ENCODE data around the gene NT5DC1.

The NT5DC1 gene

GRCh38 chr6:116073765-116074440, 26.8 kb upstream of the NT5DC1 start:
- TF ChIP-seq CTCF (IDR thresholded peaks at IDR 0.05; ENCODE audit: extremely low read depth, insufficient read depth, missing control alignments): no peak

GRCh38 chr6:116074732-116075390, 25.8 kb upstream of the NT5DC1 start:
- no peak for DNase-seq (ENCODE audit: low spot score)
- TF ChIP-seq CTCF (IDR thresholded peaks at IDR 0.05; ENCODE audit: extremely low read depth, insufficient read depth, missing control alignments): no peak
- in situ Hi-C loops (cut with MboI; ENCODE audit: low pct_unique_long_range_greater_than_20kb, low sequenced_read_pairs, unreplicated experiment): no loop called here

More at GRCh38 chr6:116073765-116074440, 26.8 kb upstream of the NT5DC1 start:
- DNase-seq (ENCODE audit: low spot score): no peak
- in situ Hi-C loops (cut with MboI; ENCODE audit: low pct_unique_long_range_greater_than_20kb, low sequenced_read_pairs, unreplicated experiment): no loop called here

GRCh38 chr6:116078522-116078921, 22.1 kb upstream of the NT5DC1 start:
- TF ChIP-seq CTCF (IDR thresholded peaks at IDR 0.05; ENCODE audit: extremely low read depth, insufficient read depth, missing control alignments): no peak
- in situ Hi-C loops (cut with MboI; ENCODE audit: low pct_unique_long_range_greater_than_20kb, low sequenced_read_pairs, unreplicated experiment): no loop called here
- no peak for DNase-seq (ENCODE audit: low spot score)

- no peak for TF ChIP-seq CTCF (IDR thresholded peaks at IDR 0.05; ENCODE audit: extremely low read depth, insufficient read depth, missing control alignments)
- no peak for DNase-seq (ENCODE audit: low spot score)
- in situ Hi-C loops (cut with MboI; ENCODE audit: low pct_unique_long_range_greater_than_20kb, low sequenced_read_pairs, unreplicated experiment): no loop called here
Measured at GRCh38 chr6:116078945-116079344, 21.7 kb upstream of the NT5DC1 start.

- TF ChIP-seq CTCF (IDR thresholded peaks at IDR 0.05; ENCODE audit: extremely low read depth, insufficient read depth, missing control alignments): no peak
- no peak for DNase-seq (ENCODE audit: low spot score)
- in situ Hi-C loops (cut with MboI; ENCODE audit: low pct_unique_long_range_greater_than_20kb, low sequenced_read_pairs, unreplicated experiment): no loop called here
Measured at GRCh38 chr6:116083052-116083451, 17.6 kb upstream of the NT5DC1 start.

- TF ChIP-seq CTCF (IDR thresholded peaks at IDR 0.05; ENCODE audit: extremely low read depth, insufficient read depth, missing control alignments): no peak
- in situ Hi-C loops (cut with MboI; ENCODE audit: low pct_unique_long_range_greater_than_20kb, low sequenced_read_pairs, unreplicated experiment): no loop called here
- DNase-seq (ENCODE audit: low spot score): no peak
Measured at GRCh38 chr6:116084284-116084683, 16.4 kb upstream of the NT5DC1 start.
